ENCODE results near the gene PDE6B. TPM values are rescaled to one million over a fixed set of nuclear protein-coding genes. Genes with fewer than 3 reads are reported as not detected.
A peak's percentile ranks its signal among the peaks of the same experiment; 100 is the strongest.

The PDE6B gene
- total RNA-seq, 1 donor from 2014 or later, result 2.3 TPM

DNA sequence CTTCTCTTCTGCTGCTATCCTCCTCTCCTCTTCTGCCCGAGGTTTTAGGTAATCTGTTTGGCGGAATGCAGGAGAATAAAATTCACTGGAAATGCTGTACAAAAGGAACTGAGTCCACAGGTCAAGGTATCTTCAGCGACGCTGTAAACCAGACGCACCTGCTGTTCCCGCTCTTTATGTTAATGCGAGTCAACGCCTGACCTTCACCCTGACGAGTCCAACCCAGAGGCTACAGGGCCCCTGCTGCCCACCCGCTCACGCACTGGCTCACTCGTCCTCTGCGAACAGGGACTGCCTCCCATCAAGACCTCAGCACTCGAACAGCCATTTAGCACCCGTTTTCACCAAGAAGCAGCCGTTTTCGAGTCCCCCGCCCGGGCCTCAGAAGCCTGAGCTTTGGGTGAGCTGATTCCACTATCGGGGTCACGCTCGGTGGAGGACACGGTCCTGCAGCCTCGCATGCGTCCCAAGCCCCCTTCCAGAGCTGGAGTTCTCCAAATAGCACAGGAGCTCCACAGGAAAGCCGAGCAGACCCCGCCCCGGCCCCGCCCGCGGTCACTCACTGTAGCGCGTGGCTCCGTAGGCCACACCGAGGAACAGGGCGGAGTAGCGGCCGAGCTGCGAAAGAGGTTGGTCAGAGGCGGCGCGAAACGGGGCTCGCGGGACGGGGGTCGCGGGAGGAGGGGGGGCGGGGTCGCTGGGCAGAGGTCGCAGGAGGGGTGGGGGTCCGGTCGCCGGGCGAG, 48.1 kb downstream of the PDE6B start:
- Mint-ChIP-seq H3K36me3 (ENCODE audit: unreplicated experiment) (no peaks in the 10 kb centered on the region), H3K27ac (ENCODE audit: unreplicated experiment) (peak overlapping the region; percentile 88), H3K27me3 (ENCODE audit: unreplicated experiment) (peaks cover 2% of the 10 kb centered on the region), H3K9me3 (ENCODE audit: unreplicated experiment) (peaks cover 6% of the 10 kb centered on the region), H3K4me1 (ENCODE audit: low read depth, unreplicated experiment) (peaks cover 5% of the 10 kb centered on the region), H3K4me3 (ENCODE audit: unreplicated experiment) (peak overlapping the region; percentile 95)
- peak; percentile 39 for DNase-seq
- TF ChIP-seq, protein P1, sequence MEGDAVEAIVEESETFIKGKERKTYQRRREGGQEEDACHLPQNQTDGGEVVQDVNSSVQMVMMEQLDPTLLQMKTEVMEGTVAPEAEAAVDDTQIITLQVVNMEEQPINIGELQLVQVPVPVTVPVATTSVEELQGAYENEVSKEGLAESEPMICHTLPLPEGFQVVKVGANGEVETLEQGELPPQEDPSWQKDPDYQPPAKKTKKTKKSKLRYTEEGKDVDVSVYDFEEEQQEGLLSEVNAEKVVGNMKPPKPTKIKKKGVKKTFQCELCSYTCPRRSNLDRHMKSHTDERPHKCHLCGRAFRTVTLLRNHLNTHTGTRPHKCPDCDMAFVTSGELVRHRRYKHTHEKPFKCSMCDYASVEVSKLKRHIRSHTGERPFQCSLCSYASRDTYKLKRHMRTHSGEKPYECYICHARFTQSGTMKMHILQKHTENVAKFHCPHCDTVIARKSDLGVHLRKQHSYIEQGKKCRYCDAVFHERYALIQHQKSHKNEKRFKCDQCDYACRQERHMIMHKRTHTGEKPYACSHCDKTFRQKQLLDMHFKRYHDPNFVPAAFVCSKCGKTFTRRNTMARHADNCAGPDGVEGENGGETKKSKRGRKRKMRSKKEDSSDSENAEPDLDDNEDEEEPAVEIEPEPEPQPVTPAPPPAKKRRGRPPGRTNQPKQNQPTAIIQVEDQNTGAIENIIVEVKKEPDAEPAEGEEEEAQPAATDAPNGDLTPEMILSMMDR (IDR thresholded peaks at IDR 0.05; ENCODE audit: partially characterized antibody, unreplicated experiment), result no peak

- DNase-seq, result peak; percentile 95
- Mint-ChIP-seq H3K36me3 (ENCODE audit: unreplicated experiment) (no peaks in the 10 kb centered on the region), H3K9me3 (ENCODE audit: unreplicated experiment) (peaks cover 6% of the 10 kb centered on the region), H3K4me1 (ENCODE audit: low read depth, unreplicated experiment) (peaks cover 5% of the 10 kb centered on the region), H3K27me3 (ENCODE audit: unreplicated experiment) (peaks cover 2% of the 10 kb centered on the region), H3K4me3 (ENCODE audit: unreplicated experiment) (peak within 1 kb of the TSS; percentile 95), H3K27ac (ENCODE audit: unreplicated experiment) (peak within 1 kb of the TSS; percentile 88)
- TF ChIP-seq, protein P1 (IDR thresholded peaks at IDR 0.05; ENCODE audit: partially characterized antibody, unreplicated experiment), result peak; percentile 100
These were observed 49.0 kb downstream of the PDE6B start, which contains the start of the genes ATP5ME and MYL5 for GRCh38 chr4:674172-675035. TSS of gene ATP5ME (minus strand) at chr4:674276. CDS start at chr4:674247, 29 bp downstream. TSS of gene MYL5 (plus strand) at chr4:674542. CDS start at chr4:678027, 3,485 bp downstream.

DNA sequence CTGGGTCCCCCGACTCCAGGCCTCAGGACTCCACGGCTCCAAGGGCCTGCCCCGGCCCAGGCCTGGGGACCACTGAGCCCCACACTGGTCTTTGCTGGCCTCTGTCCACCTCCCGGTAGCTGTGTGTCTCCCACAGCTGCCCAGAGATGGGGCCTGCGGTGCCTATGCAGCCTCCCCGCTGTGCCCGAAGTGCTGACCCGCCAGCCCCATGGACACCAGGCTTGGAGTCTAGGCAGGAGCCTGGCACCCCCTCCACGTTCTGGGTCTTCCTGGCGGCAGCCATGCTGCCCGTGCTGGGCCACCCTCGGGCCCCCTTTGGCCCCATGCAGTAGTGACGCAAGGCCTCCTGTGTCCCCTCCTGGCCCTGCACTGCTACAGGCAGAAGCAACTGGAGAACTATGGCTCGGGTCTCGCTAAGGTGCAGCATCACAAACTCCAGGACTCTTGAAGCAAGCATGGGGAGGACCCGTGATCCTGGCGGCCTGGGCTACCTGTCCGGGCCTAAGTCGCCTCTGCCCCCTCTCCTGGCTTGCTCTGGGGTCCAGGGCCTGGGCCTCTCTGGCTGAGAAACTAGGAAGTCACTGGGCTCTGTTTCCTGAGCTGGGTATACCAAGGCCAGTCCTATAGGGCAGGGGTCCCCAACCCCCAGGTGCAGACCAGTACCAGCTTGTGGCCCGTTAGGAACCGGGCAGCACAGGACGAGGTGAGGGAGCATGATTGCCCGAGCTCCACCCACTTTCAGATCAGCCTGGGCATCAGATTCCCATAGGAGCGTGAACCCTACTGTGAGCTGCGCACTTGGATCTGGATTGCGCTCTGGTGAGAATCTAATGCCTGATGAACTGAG, 49.9 kb downstream of the PDE6B start:
- no peak for DNase-seq
- Mint-ChIP-seq H3K9me3 (ENCODE audit: unreplicated experiment) (peaks cover 6% of the 10 kb centered on the region), H3K4me1 (ENCODE audit: low read depth, unreplicated experiment) (peaks cover 5% of the 10 kb centered on the region), H3K36me3 (ENCODE audit: unreplicated experiment) (no peaks in the 10 kb centered on the region), H3K27me3 (ENCODE audit: unreplicated experiment) (peaks cover 3% of the 10 kb centered on the region), H3K27ac (ENCODE audit: unreplicated experiment) (no peak overlapping the region), H3K4me3 (ENCODE audit: unreplicated experiment) (peak overlapping the region; percentile 49)
- TF ChIP-seq, protein P1 (IDR thresholded peaks at IDR 0.05; ENCODE audit: partially characterized antibody, unreplicated experiment), result no peak

DNA sequence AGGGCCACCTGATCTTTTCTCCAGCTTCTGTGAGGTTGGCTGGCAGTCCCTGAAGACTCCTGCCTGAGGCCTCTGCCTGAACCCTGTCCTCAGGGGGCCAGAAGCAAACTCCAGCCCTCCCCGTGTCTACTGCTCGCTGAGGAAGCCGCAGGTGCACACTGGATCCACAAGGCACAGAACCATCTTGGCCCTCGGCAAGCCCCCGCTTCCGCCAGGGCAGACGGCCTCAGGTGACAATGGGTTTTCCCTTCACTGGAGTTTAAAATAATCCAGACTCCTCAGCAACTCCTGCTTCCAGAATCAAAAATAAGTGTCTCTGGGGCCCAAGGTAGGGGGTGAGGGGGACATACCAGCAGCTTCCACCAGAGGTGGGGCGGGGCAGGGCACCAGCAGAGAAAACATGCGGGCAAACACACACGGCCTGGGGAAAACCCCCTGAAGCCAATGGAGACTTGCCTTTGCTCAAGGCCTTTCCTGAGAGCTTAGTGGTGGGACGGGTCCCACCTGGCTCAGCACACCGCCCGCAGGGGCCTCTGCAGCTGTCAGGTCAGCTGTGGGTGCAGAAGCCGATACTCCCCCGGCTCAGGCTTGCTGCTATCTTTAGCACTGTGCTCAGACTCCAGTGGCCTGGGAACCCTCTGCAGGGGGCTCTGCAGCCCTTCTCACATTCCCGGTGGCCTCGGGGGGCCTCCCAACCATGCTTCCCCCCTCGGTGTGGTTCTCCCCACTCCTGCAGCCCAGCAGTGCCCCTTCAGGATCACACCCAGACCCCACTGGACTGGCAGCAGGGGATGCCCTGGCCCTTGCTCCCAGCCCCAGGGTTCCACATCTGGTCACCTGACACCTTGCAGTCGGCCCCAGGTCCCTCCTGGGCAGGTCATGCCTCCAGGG, 50.9 kb downstream of the PDE6B start:
- H3K36me3 Mint-ChIP-seq (ENCODE audit: unreplicated experiment), result no peaks in the 10 kb centered on the region
- DNase-seq, result peak; percentile 20
- no peak overlapping the region for H3K27ac Mint-ChIP-seq (ENCODE audit: unreplicated experiment)
- H3K27me3 Mint-ChIP-seq (ENCODE audit: unreplicated experiment), result peaks cover 5% of the 10 kb centered on the region
- peak overlapping the region; percentile 49 for H3K4me3 Mint-ChIP-seq (ENCODE audit: unreplicated experiment)
- TF ChIP-seq, protein P1 (IDR thresholded peaks at IDR 0.05; ENCODE audit: partially characterized antibody, unreplicated experiment), result no peak
- peaks cover 7% of the 10 kb centered on the region for H3K4me1 Mint-ChIP-seq (ENCODE audit: low read depth, unreplicated experiment)
- H3K9me3 Mint-ChIP-seq (ENCODE audit: unreplicated experiment), result peaks cover 6% of the 10 kb centered on the region
